GM18907 (cell line): Measurements from ENCODE around the gene RTL10.

Source experiments
- ATAC-seq: cut with Tn5 transposase; IDR thresholded peaks from one replicate; pipeline ENCODE4 v1.9.1; 2021; ENCODE audit warnings: mild to moderate bottlenecking, moderate library complexity; ENCODE audit not compliant: unreplicated experiment

The RTL10 gene

GRCh38 chr22:19812910-19813309, 41.8 kb downstream of the RTL10 start:
- no peak for ATAC-seq

- ATAC-seq = no peak
Measured at GRCh38 chr22:19811811-19812771, 42.6 kb downstream of the RTL10 start.

- ATAC-seq = no peak
Measured at GRCh38 chr22:19811211-19811621, 43.5 kb downstream of the RTL10 start.

DNA sequence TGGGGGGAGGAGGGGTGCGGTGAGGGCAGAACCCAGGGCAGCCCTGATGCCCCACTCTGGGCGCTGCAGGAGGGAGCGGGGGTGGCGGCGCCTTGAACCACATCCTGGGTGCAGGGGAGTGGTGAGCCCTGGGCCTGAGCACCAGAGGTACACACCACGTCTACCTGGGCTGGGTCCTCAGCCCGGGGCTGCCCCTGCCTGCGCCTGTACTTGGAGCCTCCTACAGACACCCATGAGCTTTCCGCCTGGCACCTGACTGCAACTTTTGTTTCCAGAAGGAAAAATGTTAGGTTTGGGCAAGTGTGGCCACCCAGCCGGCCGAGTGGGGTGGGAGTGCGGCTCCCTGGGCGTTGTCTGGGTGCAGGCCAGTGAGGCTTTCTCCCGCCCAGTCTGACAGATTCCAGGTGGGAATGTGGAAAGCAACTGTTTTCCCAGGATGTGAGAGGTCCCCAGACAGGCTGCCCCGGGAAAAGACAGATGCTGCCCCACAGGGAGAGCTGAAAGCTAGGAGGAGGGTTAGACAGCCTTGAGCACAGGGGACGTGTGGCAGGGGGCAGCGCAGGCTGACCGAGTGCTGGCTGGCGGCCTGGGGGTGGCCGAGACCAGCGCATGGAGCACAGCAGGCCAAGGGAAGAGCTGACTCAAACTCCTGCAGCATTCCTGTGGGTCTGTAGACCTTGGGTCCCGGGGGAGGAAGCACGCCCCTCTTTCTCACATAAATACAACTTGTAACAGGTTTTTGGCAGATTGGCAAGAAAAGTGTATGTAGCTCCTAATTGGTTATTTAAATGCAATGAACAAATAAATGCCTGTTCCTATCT, 44.1 kb downstream of the RTL10 start:
- no peak for ATAC-seq

- no peak for ATAC-seq
Measured at GRCh38 chr22:19809741-19810140, 44.9 kb downstream of the RTL10 start.

GRCh38 chr22:19808873-19809478, 45.7 kb downstream of the RTL10 start:
- no peak for ATAC-seq

DNA sequence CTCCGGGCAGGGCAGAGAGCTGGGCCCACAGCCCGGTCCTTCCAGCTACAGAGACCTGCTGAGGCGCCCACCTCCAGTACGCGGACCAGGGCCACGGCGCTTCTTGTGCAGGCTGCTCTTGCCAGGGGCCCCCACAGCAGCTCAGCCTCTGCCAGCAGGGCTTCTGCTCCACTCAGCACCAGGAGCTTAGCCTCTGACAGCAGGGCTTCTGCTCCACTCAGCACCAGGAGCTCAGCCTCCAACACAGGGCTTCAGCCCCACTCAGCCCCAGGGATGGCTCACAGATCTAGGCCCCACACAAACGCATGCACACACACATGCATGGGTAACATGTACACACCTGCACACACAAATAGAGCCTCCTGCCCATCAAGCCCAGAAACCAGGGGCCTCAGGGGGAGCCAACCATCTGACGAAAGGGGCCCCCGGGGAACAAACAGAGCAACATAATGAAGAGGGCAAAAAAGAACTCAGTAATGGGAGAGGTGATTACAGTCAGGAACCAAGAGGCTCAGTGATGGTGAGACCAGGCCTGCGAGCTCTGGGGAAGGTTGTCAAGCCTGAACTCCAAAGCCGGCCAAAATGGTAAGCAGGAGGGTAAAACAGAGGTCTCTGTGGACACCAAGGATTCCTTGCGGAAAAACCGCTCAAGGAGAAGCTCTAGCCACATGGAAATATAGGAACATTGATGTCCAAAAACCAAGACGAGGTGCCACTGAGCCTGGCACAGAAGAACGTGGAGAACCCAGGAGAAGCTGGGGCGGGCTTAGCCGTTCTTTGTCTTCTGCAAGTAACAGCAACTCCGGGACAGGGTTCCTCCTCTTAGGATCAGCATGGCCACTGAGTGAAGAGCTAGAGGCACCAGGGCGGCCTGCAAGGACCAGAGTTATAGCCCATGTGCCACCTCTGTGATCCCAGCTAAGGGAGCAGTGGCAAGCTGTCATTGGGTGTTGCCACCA, 46.5 kb downstream of the RTL10 start:
- no peak for ATAC-seq

- ATAC-seq = no peak
Measured at GRCh38 chr22:19807161-19807913, 47.3 kb downstream of the RTL10 start.

- no peak for ATAC-seq
Measured at GRCh38 chr22:19806213-19807160, 48.2 kb downstream of the RTL10 start.

DNA sequence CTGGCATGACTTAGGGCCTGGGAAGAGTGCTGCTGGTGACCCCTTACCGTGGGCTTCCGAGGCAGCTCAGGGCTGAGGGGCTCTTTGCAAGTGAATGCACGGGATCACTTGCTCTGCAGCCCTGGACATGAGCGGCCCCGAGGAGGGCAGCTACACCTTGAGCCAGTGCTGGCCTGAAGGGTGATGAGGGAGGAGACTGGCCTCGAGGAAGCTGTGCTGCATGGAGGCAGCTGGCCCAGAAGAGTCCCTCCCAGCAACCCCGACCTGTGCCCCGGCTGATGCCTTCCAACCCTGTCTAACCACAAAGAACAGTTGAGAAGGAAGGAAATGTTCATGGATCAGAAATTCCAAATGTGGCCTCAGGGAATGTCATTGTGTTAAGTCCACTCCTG, 48.9 kb downstream of the RTL10 start:
- ATAC-seq = no peak
